Natural killer cell (primary cell): ENCODE measurements around the gene MORC1. TPM values are rescaled to one million over a fixed set of nuclear protein-coding genes. Genes with fewer than 3 reads are reported as not detected.
A peak's percentile ranks its signal among the peaks of the same experiment; 100 is the strongest.

ENCODE experiments used
- ATAC-seq, 3 donors: fragments of 150-1000 bp in 2 of 3; fragments of 200-7000 bp in 1 of 3; cut with Tn5 transposase; 1 replicate in 1 of 3; 2 replicates in 2 of 3; pipeline ENCODE4 v1.10.0; 2021; ENCODE audit warnings: mild to moderate bottlenecking in 2 of 3, moderate library complexity in 2 of 3
- DNase-seq, 2 donors: peaks; one replicate each; pipeline versions ENCODE4 v3.0.0 to v3.0.0-alpha.2; 2013 to 2021; ENCODE audit warnings: mixed read lengths in 1 of 2
- H3K27ac ChIP-seq: one replicate; pipeline ENCODE4 v1.5.1; 2013; ENCODE audit warnings: mild to moderate bottlenecking, low read length
- H3K27me3 ChIP-seq: one replicate; pipeline ENCODE4 v1.6.1; 2013; ENCODE audit warnings: low read length; ENCODE audit not compliant: control insufficient read depth, insufficient read depth
- H3K36me3 ChIP-seq: one replicate; pipeline ENCODE4 v1.6.1; 2013; ENCODE audit warnings: low read length; ENCODE audit not compliant: control insufficient read depth, insufficient read depth
- H3K4me1 ChIP-seq: one replicate; pipeline ENCODE4 v1.6.1; 2013; ENCODE audit warnings: low read length; ENCODE audit not compliant: control insufficient read depth, insufficient read depth
- H3K4me3 ChIP-seq: one replicate; pipeline ENCODE4 v1.5.1; 2013; ENCODE audit warnings: low read length
- H3K9me3 ChIP-seq: one replicate; pipeline ENCODE4 v1.6.1; 2013; ENCODE audit warnings: low read length; ENCODE audit not compliant: control insufficient read depth, insufficient read depth
- H3K27ac Mint-ChIP-seq, 2 donors: one replicate each; pipeline ENCODE4 v1.8.0; 2022; ENCODE audit warnings: mild to moderate bottlenecking in 2 of 2, mixed read lengths in 2 of 2, moderate library complexity in 1 of 2
- H3K27me3 Mint-ChIP-seq, 2 donors: one replicate each; pipeline ENCODE4 v1.8.0; 2022; ENCODE audit warnings: low read depth in 2 of 2, mixed read lengths in 2 of 2
- H3K36me3 Mint-ChIP-seq: one replicate; pipeline ENCODE4 v1.8.0; 2022; ENCODE audit warnings: mixed read lengths
- H3K4me1 Mint-ChIP-seq, 2 donors: one replicate each; pipeline ENCODE4 v1.8.0; 2022; ENCODE audit warnings: mixed read lengths in 2 of 2
- H3K4me3 Mint-ChIP-seq: one replicate; pipeline ENCODE4 v1.8.0; 2022; ENCODE audit warnings: mild to moderate bottlenecking, moderate library complexity, mixed read lengths
- H3K9me3 Mint-ChIP-seq, 2 donors: one replicate each; pipeline ENCODE4 v1.8.0; 2022; ENCODE audit warnings: mixed read lengths in 2 of 2
- CTCF ChIP-seq: fragments of 200-600 bp; IDR thresholded peaks from one replicate; pipeline ENCODE4 v1.8.0; 2022; ENCODE audit warnings: antibody characterized with exemption
- WGBS: methylation state at CpG from one replicate; pipeline ENCODE4 v1.1.7; 2013; ENCODE audit warnings: missing lambda C conversion rate; ENCODE audit not compliant: insufficient coverage; 5-methylcytosine and 5-hydroxymethylcytosine counted together
- intact Hi-C: fragments of 100-400 bp; cut with micrococcal nuclease; formaldehyde crosslinking; loops from one replicate; pipeline ENCODE4 v1.14.2; 2022
- total RNA-seq, 4 donors: library from RNA; stranded (reverse); fragments of 120-200 nt in 1 of 4; gene quantifications; one replicate each; pipeline versions ENCODE4 v1.2.3 to v1.2.4, GENCODE V29; 2013 to 2022

Gene MORC1
- total RNA-seq, 3 donors from 2014 or later (not counting 1 experiment from before 2014, with no cell fraction given): 0.12 TPM; not detected in 2

DNA sequence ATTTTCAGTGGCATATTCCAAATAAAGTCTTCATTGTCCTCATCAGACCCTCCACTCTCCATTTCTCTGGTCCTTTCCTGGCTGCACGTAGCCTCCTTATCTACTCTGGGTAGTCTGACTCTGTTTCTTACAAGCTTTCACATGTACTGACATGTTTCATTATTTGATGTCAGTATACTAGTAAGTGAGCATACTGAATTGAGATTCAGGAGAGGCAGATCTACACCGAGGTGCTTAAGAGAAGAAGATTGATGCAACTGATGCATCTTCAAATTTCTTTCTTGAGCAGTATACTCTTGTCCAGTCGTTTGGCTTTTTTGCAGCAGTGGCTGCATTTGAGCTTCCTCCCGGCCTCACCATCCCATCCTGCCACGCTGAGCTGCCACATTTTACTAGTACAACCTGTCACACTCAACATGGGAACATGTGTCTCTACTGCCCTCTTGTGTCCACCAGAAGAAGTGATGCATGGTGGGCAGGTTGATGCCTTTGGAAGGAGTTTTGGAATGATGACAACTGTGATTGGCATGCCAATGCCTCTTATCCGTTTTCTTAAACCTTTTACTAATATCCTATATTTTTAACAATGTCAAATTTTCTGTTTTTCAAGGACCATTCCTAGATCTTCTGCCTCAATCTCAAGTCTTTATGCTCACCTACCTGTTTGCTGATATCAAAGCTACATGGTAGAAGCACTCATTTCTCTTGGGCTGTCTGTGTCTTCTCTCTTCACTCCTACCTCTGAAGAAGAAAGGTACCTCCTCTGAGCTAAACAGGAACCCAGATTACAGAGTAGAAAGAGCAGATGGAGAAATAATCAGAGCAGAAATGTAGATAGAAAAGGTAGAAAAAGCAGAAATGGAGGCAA, 202.9 kb downstream of the MORC1 start:
- Mint-ChIP-seq H3K4me3 (no peak overlapping the region), H3K9me3 (no peaks in the 10 kb centered on the region), H3K36me3 (no peaks in the 10 kb centered on the region), H3K27me3 (peaks cover 30 to 34% of the 10 kb centered on the region in 2 donors), H3K27ac (no peak overlapping the region), H3K4me1 (peaks cover 4 to 5% of the 10 kb centered on the region in 2 donors)
- TF ChIP-seq CTCF: peak; percentile 92
- no peak overlapping the region for H3K4me3 ChIP-seq
- intact Hi-C loops: loop anchor here (1.0 kb wide), 2 partner anchors 253 to 426 kb away; no protein-coding TSS in a partner anchor
- DNase-seq: peak; percentile 21 to 88
- no peaks in the 10 kb centered on the region for H3K36me3 ChIP-seq
- peak; percentile 77 to 92 (median 81) for ATAC-seq
- peaks cover 3% of the 10 kb centered on the region for H3K4me1 ChIP-seq
- no peaks in the 10 kb centered on the region for H3K27me3 ChIP-seq
- 30% methylated on average over 6 of the region's 6 CpGs for WGBS
- H3K27ac ChIP-seq: no peak overlapping the region
- no peaks in the 10 kb centered on the region for H3K9me3 ChIP-seq

DNA sequence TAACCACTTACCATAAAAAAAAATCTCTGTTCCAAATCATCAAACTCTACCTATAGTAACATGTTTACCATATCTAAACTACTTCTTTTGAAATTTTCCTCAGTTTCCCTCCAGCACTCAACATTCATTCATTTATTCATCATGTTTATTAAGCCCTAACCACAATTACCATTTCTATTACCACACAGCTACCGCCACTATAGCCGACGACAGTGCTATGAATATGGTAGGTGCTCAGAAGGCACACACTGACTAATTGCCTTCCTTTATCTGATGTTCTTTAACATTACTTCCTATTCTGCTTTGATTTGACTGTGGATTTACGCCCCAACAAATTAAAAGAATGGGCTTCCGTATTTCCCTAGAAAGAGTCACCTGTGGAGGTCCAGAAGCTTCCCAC, 208.1 kb downstream of the MORC1 start:
- Histone ChIP-seq H3K36me3 (no peaks in the 10 kb centered on the region), H3K4me1 (peaks cover under 1% of the 10 kb centered on the region), H3K27me3 (no peaks in the 10 kb centered on the region), H3K27ac (no peak overlapping the region), H3K4me3 (no peak overlapping the region), H3K9me3 (no peaks in the 10 kb centered on the region)
- peaks cover 10 to 20% of the 10 kb centered on the region in 2 donors for H3K27me3 Mint-ChIP-seq
- no peak overlapping the region for H3K27ac Mint-ChIP-seq
- 98% methylated on average over 5 of the region's 5 CpGs for WGBS
- H3K4me3 Mint-ChIP-seq: no peak overlapping the region
- H3K9me3 Mint-ChIP-seq: no peaks in the 10 kb centered on the region
- ATAC-seq (no peak), DNase-seq (no peak)
- no peaks in the 10 kb centered on the region for H3K36me3 Mint-ChIP-seq
- H3K4me1 Mint-ChIP-seq: peaks cover 1 to 2% of the 10 kb centered on the region in 2 donors
- no peak for TF ChIP-seq CTCF
- intact Hi-C loops: no loop called here

Other genes starting within 250 kb of the MORC1 start
- not detected for gene GUCA1C, start 164.3 kb downstream of the MORC1 start, total RNA-seq
- gene C3orf85, start 18.6 kb upstream of the MORC1 start, total RNA-seq: not detected
- gene DPPA2, start 198.4 kb upstream of the MORC1 start, total RNA-seq: not detected
- gene DPPA4, start 219.4 kb upstream of the MORC1 start, total RNA-seq: 1 to 10 TPM; 1.2 to 2.3 (median 1.8) TPM